Calu3 (cell line): ENCODE measurements around the gene PLBD2. TPM values are rescaled to one million over a fixed set of nuclear protein-coding genes. Genes with fewer than 3 reads are reported as not detected.

ENCODE experiments used
- BruUV-seq: library from RNA; stranded (reverse); fragments of 400-500 nt; replicated peaks from 2 replicates; lab custom pipeline; 2021; lab: Mats Ljungman, UMichigan
- CTCF ChIA-PET: fragments of 300-600 bp; sonication (Branson Sonifier 250); formaldehyde crosslinking; loops from one replicate; lab custom pipeline; 2022; ENCODE audit warnings: antibody characterized with exemption; lab: Charles Lee
- DNase-seq: peaks from one replicate; pipeline ENCODE4 v3.0.0; 2022
- H3K27ac Mint-ChIP-seq: one replicate; pipeline ENCODE4 v1.8.0; 2022; ENCODE audit warnings: mixed read lengths; ENCODE audit not compliant: unreplicated experiment
- H3K27me3 Mint-ChIP-seq: one replicate; pipeline ENCODE4 v1.8.0; 2022; ENCODE audit warnings: mixed read lengths; ENCODE audit not compliant: unreplicated experiment
- H3K36me3 Mint-ChIP-seq: one replicate; pipeline ENCODE4 v1.8.0; 2022; ENCODE audit warnings: mild to moderate bottlenecking, moderate library complexity, mixed read lengths; ENCODE audit not compliant: insufficient read depth, unreplicated experiment
- H3K4me1 Mint-ChIP-seq: one replicate; pipeline ENCODE4 v1.8.0; 2022; ENCODE audit warnings: mild to moderate bottlenecking, low read depth, mixed read lengths; ENCODE audit not compliant: unreplicated experiment
- H3K4me3 Mint-ChIP-seq: one replicate; pipeline ENCODE4 v1.8.0; 2022; ENCODE audit warnings: mild to moderate bottlenecking, low read depth, moderate library complexity, mixed read lengths; ENCODE audit not compliant: unreplicated experiment
- H3K9me3 Mint-ChIP-seq: one replicate; pipeline ENCODE4 v1.8.0; 2022; ENCODE audit warnings: low read depth, mixed read lengths; ENCODE audit not compliant: unreplicated experiment
- CTCF ChIP-seq: fragments of 200-600 bp; IDR thresholded peaks from one replicate; pipeline ENCODE4 v1.8.0; 2022; ENCODE audit warnings: antibody characterized with exemption; ENCODE audit not compliant: unreplicated experiment
- intact Hi-C: fragments of 100-400 bp; cut with micrococcal nuclease; formaldehyde crosslinking; loops from one replicate; pipeline ENCODE4 v1.10.0; 2022; ENCODE audit not compliant: unreplicated experiment
- total RNA-seq: library from RNA; stranded (reverse); gene quantifications from 2 replicates; pipeline ENCODE4 v1.2.3, GENCODE V29; 2022

Gene PLBD2
- total RNA-seq, 1 experiment from 2014 or later = 31.5 TPM

- TF ChIP-seq CTCF = no peak
- Mint-ChIP-seq H3K36me3 (no peaks in the 10 kb centered on the region), H3K4me3 (no peak overlapping the region), H3K27me3 (peaks cover 44% of the 10 kb centered on the region), H3K9me3 (no peaks in the 10 kb centered on the region), H3K27ac (no peak overlapping the region), H3K4me1 (no peaks in the 10 kb centered on the region)
- intact Hi-C loops = no loop called here
- CTCF ChIA-PET = no interaction called here
- no TSS peak for BruUV-seq
- no peak for DNase-seq
These were observed 38.6 kb downstream of the PLBD2 start for GRCh38 chr12:113396828-113397496.

- H3K27ac Mint-ChIP-seq = no peak overlapping the region
- no peaks in the 10 kb centered on the region for H3K4me1 Mint-ChIP-seq
- no peak overlapping the region for H3K4me3 Mint-ChIP-seq
- no peak for TF ChIP-seq CTCF
- BruUV-seq = no TSS peak
- CTCF ChIA-PET = no interaction called here
- no peaks in the 10 kb centered on the region for H3K9me3 Mint-ChIP-seq
- DNase-seq = no peak
- no peaks in the 10 kb centered on the region for H3K36me3 Mint-ChIP-seq
- peaks cover 44% of the 10 kb centered on the region for H3K27me3 Mint-ChIP-seq
- intact Hi-C loops = no loop called here
These were observed 39.3 kb downstream of the PLBD2 start for GRCh38 chr12:113397497-113398197.

GRCh38 chr12:113398346-113399290, 40.2 kb downstream of the PLBD2 start:
- CTCF ChIA-PET = no interaction called here

More at GRCh38 chr12:113398346-113399290, 40.2 kb downstream of the PLBD2 start:
- no TSS peak for BruUV-seq
- no peaks in the 10 kb centered on the region for H3K9me3 Mint-ChIP-seq
- DNase-seq = no peak
- intact Hi-C loops = no loop called here
- H3K4me1 Mint-ChIP-seq = no peaks in the 10 kb centered on the region
- TF ChIP-seq CTCF = no peak
- no peaks in the 10 kb centered on the region for H3K36me3 Mint-ChIP-seq
- H3K27ac Mint-ChIP-seq = no peak overlapping the region
- no peak overlapping the region for H3K4me3 Mint-ChIP-seq
- peaks cover 44% of the 10 kb centered on the region for H3K27me3 Mint-ChIP-seq
